NCI-H2227 (cell line): ENCODE measurements around the gene CYP27B1.

Experiments used
- DNase-seq: peaks from one replicate; lab custom pipeline; 2025; ENCODE audit not compliant: unreplicated experiment; lab: John Stamatoyannopoulos, UW

Gene CYP27B1

GRCh38 chr12:57767305-57767698 is 424 bp upstream of the CYP27B1 start:
- no peak for DNase-seq

- DNase-seq: no peak
These were observed 997 bp downstream of the CYP27B1 start for GRCh38 chr12:57765698-57766463.

GRCh38 chr12:57765003-57765697 is 1.7 kb downstream of the CYP27B1 start:
- DNase-seq: peak; percentile 36

GRCh38 chr12:57764662-57765002 is 2.2 kb downstream of the CYP27B1 start:
- peak; percentile 19 for DNase-seq

- DNase-seq: no peak
These were observed 2.8 kb downstream of the CYP27B1 start for GRCh38 chr12:57763881-57764661.

- no peak for DNase-seq
These were observed 4.4 kb downstream of the CYP27B1 start for GRCh38 chr12:57762463-57762862.

GRCh38 chr12:57761391-57761998 is 5.4 kb downstream of the CYP27B1 start:
- no peak for DNase-seq

- DNase-seq: no peak
These were observed 6.4 kb downstream of the CYP27B1 start for GRCh38 chr12:57760347-57760982.

GRCh38 chr12:57759360-57759980 is 7.4 kb downstream of the CYP27B1 start:
- DNase-seq: peak; percentile 20

- DNase-seq: no peak
These were observed 8.1 kb downstream of the CYP27B1 start for GRCh38 chr12:57758552-57759359.

GRCh38 chr12:57757771-57758170 is 9.1 kb downstream of the CYP27B1 start:
- no peak for DNase-seq

- DNase-seq: peak; percentile 57
These were observed 10.2 kb downstream of the CYP27B1 start for GRCh38 chr12:57756406-57757341.

- no peak for DNase-seq
These were observed 11.2 kb downstream of the CYP27B1 start for GRCh38 chr12:57755454-57756372.

- DNase-seq: no peak
These were observed 11.8 kb downstream of the CYP27B1 start for GRCh38 chr12:57755194-57755453.

GRCh38 chr12:57754411-57755193 is 12.3 kb downstream of the CYP27B1 start, which contains the start of gene MARCHF9:
TSS of gene MARCHF9 (plus strand) at chr12:57755103. CDS start at chr12:57755529, 426 bp downstream.
- DNase-seq: peak; percentile 84

GRCh38 chr12:57753756-57754337 is 13.0 kb downstream of the CYP27B1 start:
- DNase-seq: no peak

GRCh38 chr12:57752668-57753000 is 14.2 kb downstream of the CYP27B1 start:
- no peak for DNase-seq
